ENCODE measurements around the gene LRRC26. TPM values are rescaled to one million over a fixed set of nuclear protein-coding genes. Genes with fewer than 3 reads are reported as not detected.

Gene LRRC26
- total RNA-seq, 2 experiments from 2014 or later = not detected

GRCh38 chr9:137168573-137168903 is 1.3 kb downstream of the LRRC26 start:
- H3K36me3 Mint-ChIP-seq (ENCODE audit: low read depth) = no peaks in the 10 kb centered on the region
- ATAC-seq = peak; percentile 31
- peaks cover 29% of the 10 kb centered on the region for H3K27me3 Mint-ChIP-seq
- intact Hi-C loops (cut with micrococcal nuclease) = no loop called here
- ChIA-PET POLR2A (interaction anchor here (0.7 to 1.6 kb wide), 3 partner anchors 8 to 21 kb away, joined by 3 to 4 read pairs (median 3); no protein-coding TSS in a partner anchor), CTCF (interaction anchor here (1.0 to 1.3 kb wide), 2 partner anchors 40 to 54 kb away, joined by 3 to 4 read pairs; partner anchors contain the start of gene RNF208)
- TF ChIP-seq CTCF (IDR thresholded peaks at IDR 0.05) = no peak
- H3K27ac Mint-ChIP-seq = no peak overlapping the region
- no peak overlapping the region for H3K4me3 Mint-ChIP-seq
- DNase-seq = no peak
- no peaks in the 10 kb centered on the region for H3K9me3 Mint-ChIP-seq
- peaks cover 6% of the 10 kb centered on the region for H3K4me1 Mint-ChIP-seq (ENCODE audit: low read depth)

- ATAC-seq = peak; percentile 56
- intact Hi-C loops (cut with micrococcal nuclease) = no loop called here
- Mint-ChIP-seq H3K36me3 (ENCODE audit: low read depth) (no peaks in the 10 kb centered on the region), H3K4me3 (no peak overlapping the region), H3K9me3 (no peaks in the 10 kb centered on the region), H3K27me3 (peaks cover 28% of the 10 kb centered on the region), H3K27ac (no peak overlapping the region), H3K4me1 (ENCODE audit: low read depth) (peaks cover 4% of the 10 kb centered on the region)
- DNase-seq = no peak
- no peak for TF ChIP-seq CTCF (IDR thresholded peaks at IDR 0.05)
- POLR2A ChIA-PET = interaction anchor here (0.7 to 1.6 kb wide), 2 partner anchors 9 to 13 kb away, joined by 3 to 4 read pairs; no protein-coding TSS in a partner anchor
- CTCF ChIA-PET = interaction anchor here (0.8 to 1.0 kb wide), 2 partner anchors 17 to 55 kb away, joined by 3 read pairs; partner anchors contain the start of gene RNF208
Observed at GRCh38 chr9:137167747-137168572, 1.9 kb downstream of the LRRC26 start.

GRCh38 chr9:137167277-137167746 is 2.5 kb downstream of the LRRC26 start:
- intact Hi-C loops (cut with micrococcal nuclease) = no loop called here
- ChIA-PET POLR2A (no interaction called here), CTCF (interaction anchor here (0.8 to 1.9 kb wide), 2 partner anchors 9 to 17 kb away, joined by 3 to 7 read pairs; no protein-coding TSS in a partner anchor)
- H3K9me3 Mint-ChIP-seq = no peaks in the 10 kb centered on the region
- no peak for ATAC-seq
- H3K4me1 Mint-ChIP-seq (ENCODE audit: low read depth) = peaks cover 4% of the 10 kb centered on the region
- no peak for DNase-seq
- no peak overlapping the region for H3K27ac Mint-ChIP-seq
- no peaks in the 10 kb centered on the region for H3K36me3 Mint-ChIP-seq (ENCODE audit: low read depth)
- no peak overlapping the region for H3K4me3 Mint-ChIP-seq
- H3K27me3 Mint-ChIP-seq = peaks cover 31% of the 10 kb centered on the region
- TF ChIP-seq CTCF (IDR thresholded peaks at IDR 0.05) = no peak

- no peak overlapping the region for H3K4me3 Mint-ChIP-seq
- ATAC-seq = no peak
Observed at GRCh38 chr9:137166380-137167229, 3.2 kb downstream of the LRRC26 start.

More at GRCh38 chr9:137166380-137167229, 3.2 kb downstream of the LRRC26 start:
- TF ChIP-seq CTCF (IDR thresholded peaks at IDR 0.05) = no peak
- CTCF ChIA-PET = interaction anchor here (1.1 to 1.9 kb wide), 2 partner anchors 10 to 12 kb away, joined by 3 to 7 read pairs; no protein-coding TSS in a partner anchor
- H3K36me3 Mint-ChIP-seq (ENCODE audit: low read depth) = no peaks in the 10 kb centered on the region
- POLR2A ChIA-PET = interaction anchor here (1.1 kb wide), 1 partner anchor 13 kb away, joined by 3 read pairs; no protein-coding TSS in a partner anchor
- intact Hi-C loops (cut with micrococcal nuclease) = no loop called here
- H3K27me3 Mint-ChIP-seq = peaks cover 34% of the 10 kb centered on the region
- H3K4me1 Mint-ChIP-seq (ENCODE audit: low read depth) = peaks cover 4% of the 10 kb centered on the region
- no peak overlapping the region for H3K27ac Mint-ChIP-seq
- no peak for DNase-seq
- no peaks in the 10 kb centered on the region for H3K9me3 Mint-ChIP-seq

All from activated CD8-positive, alpha-beta T cell treated with anti-CD3 and anti-CD28 coated beads for 36 hours (primary cell).